Right lobe of liver (tissue), 4 donors: ENCODE measurements around the gene RNF150.

Experiments
- POLR2A ChIP-seq: fragments of 450-650 bp; IDR thresholded peaks from one replicate; pipeline ENCODE4 v1.6.1; 2017; ENCODE audit warnings: antibody characterized with exemption, mild to moderate bottlenecking
- TF ChIP-seq, protein P1 (sequence below), 4 donors: fragments of 200-600 bp in 3 of 4; fragments of 450-650 bp in 1 of 4; IDR thresholded peaks; one replicate each; pipeline versions ENCODE4 v1.5.1 to v1.8.0; 2016 to 2022; ENCODE audit warnings: antibody characterized with exemption in 4 of 4, mild to moderate bottlenecking in 2 of 4
- donor health status: DM: no; HTN: no; CAD: no.
- donor health status: DM: no; HTN: no; CAD: no.
- donor health status: DM: no; HTN: yes; CAD: no.

DNA sequence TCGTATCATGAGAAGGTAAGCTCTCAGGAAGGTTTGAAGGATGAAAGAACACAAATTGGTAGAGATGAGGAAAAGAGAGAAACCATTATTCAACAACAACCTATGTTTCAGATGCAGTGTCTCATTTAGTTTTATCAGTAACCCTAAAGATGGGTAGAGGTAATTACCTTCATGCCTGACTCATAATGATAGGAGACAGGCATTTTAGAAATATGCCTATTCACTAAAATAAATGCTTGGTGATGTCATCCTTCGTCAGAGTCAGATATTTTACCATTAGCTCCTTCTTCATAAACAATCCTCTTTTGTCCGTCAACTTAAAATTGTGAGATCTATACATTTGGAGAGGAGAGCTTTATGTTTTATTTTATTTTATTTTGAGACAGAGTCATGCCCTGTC, 21.5 kb upstream of the RNF150 start:
- TF ChIP-seq POLR2A = no peak
- TF ChIP-seq, protein P1, sequence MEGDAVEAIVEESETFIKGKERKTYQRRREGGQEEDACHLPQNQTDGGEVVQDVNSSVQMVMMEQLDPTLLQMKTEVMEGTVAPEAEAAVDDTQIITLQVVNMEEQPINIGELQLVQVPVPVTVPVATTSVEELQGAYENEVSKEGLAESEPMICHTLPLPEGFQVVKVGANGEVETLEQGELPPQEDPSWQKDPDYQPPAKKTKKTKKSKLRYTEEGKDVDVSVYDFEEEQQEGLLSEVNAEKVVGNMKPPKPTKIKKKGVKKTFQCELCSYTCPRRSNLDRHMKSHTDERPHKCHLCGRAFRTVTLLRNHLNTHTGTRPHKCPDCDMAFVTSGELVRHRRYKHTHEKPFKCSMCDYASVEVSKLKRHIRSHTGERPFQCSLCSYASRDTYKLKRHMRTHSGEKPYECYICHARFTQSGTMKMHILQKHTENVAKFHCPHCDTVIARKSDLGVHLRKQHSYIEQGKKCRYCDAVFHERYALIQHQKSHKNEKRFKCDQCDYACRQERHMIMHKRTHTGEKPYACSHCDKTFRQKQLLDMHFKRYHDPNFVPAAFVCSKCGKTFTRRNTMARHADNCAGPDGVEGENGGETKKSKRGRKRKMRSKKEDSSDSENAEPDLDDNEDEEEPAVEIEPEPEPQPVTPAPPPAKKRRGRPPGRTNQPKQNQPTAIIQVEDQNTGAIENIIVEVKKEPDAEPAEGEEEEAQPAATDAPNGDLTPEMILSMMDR (IDR thresholded peaks at IDR 0.05) = no peak
